HG03066 (cell line): Measurements from ENCODE around the gene ITGA1.
"Not testable (repeated sequence)": the region's sequence is repeated elsewhere in the genome, so short reads cannot be mapped to it uniquely, and the experiment has no call there.

Experiments used
- ATAC-seq: cut with Tn5 transposase; IDR thresholded peaks from one replicate; pipeline ENCODE4 v1.9.1; 2021; ENCODE audit warnings: low read depth; ENCODE audit not compliant: unreplicated experiment

The ITGA1 gene

DNA sequence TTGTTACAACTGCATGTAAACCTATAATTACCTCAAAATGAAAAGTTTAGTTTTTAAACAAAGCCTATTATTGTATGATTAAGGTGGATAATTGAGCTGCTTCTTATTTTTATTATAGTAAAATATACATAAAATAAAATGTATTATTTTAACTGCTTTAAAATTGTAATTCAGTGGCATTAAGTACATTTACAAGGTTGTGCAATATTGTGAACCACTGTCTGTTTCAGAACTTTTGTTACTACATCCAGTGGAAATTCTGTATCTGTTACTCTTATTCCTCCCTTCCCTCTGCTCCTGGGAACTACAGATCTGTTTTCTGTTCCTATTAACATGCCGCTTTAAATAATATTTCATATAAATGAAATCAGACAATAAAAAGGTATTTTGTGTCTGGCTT is 37.1 kb downstream of the ITGA1 start:
- ATAC-seq = no peak

DNA sequence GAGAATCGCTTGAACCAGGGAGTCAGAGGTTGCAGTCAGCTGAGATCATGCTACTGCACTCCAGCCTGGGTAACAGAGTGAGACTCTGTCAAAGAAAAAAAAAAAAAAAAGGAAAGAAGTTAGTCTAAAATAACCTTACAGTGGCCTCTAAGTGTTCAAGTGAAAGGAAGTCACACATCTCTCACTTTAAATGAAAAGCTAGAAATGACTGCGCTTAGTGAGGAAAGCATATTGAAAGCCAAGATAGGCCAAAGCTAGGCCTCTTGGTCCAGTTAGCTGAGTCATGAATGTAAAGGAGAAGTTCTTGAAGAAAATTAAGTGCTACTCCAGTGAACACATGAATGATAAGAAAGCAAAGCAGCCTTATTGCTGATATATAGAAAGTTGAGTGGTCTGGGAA is 38.1 kb downstream of the ITGA1 start:
- peak; percentile 96 for ATAC-seq

DNA sequence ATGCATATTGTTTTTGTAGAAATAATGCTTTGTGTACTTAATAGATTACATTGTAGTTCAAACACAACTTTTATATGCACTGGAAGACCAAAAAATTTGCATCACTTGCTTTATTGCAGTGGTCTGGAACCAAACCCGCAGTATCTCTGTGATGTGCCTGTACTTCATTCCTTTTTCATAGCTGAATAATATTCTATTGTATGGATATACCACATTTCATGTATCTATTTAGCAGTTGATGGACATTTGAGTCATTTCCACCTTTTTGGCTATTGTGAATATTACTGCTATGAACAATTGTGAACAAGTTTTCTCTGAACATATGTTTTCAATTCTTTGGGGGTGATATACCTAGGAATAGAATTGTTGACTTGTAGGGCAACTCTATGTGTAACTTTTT is 40.1 kb downstream of the ITGA1 start:
- no peak for ATAC-seq

DNA sequence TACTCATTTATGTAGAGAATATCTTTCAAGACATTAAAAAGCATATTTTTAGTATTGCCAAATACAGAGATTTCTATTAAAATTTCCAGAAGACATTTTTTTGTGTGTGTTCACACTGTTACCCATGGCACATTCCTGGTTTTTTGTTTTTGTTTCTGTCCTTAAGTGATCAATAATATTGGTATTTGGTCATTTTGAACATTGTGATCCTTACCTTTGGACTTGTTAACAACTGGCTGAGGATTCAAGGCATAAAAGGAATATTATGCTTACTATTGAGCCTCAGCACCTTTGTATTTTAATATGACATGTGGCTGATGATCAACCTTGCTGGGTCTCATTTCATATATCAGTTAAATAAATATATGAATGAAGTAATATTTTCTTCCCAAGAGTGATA is 41.9 kb downstream of the ITGA1 start:
- ATAC-seq = no peak

DNA sequence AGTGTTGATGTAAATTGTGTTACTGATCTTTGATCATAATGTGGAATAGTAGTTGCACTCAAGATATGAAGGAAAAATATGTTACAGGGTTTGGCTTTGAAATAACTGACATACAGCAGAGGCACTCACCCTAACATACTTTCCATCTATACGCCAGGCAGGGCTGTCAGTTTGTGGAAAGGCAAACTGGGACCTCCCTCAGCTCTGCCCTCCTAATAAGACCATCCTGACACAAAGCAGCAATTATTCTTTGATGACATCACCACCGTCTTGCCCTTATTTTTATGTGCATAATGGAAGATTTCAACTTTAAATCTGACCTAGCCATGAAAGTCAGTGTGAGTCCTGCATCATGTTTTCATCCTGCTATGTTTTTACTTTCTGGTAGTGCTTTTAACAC is 42.9 kb downstream of the ITGA1 start:
- no peak for ATAC-seq

DNA sequence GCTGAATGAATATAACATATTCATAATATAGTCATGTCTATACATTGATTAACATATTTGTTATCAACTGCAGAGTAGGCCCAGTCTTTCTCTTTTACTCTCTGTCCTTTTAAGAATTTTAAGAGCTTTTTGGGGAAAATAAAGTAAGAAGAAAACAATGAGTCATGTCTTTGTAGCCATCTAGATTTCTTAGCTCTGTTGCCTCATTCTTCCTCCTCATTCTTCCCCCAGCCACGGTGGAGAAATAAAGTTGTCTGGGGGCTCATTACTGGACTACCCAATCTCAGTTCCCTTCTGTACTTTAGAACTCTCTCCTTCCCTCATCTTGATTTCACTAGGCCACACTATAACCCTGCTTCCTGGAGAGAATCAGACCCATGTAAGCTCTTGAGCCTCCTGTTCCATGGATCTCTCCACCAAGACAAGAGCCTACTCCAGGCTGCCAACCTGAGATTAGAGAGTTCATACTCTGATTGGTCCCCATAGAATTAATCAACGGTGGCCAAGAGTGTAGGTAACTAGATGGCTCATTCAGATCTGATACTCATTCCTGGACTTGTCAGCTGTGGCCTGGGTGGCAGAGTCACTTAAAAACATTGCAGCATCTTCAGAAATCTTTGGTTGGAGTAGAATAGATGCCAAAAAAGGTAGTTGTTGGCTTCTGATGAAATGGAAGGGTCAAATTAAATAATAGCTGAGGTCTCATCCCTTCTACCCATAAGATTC is 44.2 kb downstream of the ITGA1 start:
- ATAC-seq = no peak

DNA sequence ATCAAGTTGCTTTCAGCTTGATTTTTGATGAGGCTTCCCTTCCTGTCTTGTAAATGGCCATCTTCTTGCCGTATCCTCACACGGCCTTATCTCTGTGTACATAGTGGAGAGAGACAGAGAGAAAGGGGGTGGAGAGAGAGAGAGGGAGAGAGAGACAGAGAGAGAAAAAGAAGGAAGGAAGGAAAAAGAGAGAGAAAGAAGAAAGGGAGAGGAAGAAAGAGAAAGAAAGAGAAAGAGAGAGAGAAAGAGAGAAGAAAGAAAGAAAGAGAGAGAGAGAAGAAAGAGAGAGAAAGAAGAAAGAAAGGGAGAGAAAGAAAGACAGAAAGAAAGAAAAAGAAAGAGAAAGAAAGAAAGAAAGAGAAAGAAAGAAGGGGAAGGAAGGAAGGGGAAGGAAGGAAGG is 46.6 kb downstream of the ITGA1 start:
- no peak for ATAC-seq

DNA sequence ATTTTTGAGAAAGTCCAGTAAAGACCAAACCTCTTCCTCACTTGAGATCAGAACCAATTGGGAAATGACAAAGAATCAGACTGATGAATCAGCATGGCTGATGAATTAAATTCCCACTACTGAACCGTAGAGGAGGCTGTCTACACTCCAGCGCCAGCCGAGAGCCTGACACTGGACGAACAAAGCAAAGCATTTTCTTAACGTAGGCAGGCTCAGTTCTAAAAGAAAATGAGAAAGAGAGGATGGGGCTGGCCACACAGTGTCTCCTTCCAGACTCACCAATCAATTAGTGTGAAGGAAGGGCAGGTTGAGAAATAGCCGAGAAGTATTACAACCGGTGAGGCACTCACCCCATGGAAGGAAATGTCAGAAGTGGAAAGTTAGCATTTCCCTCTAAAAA is 49.4 kb downstream of the ITGA1 start:
- ATAC-seq = no peak

DNA sequence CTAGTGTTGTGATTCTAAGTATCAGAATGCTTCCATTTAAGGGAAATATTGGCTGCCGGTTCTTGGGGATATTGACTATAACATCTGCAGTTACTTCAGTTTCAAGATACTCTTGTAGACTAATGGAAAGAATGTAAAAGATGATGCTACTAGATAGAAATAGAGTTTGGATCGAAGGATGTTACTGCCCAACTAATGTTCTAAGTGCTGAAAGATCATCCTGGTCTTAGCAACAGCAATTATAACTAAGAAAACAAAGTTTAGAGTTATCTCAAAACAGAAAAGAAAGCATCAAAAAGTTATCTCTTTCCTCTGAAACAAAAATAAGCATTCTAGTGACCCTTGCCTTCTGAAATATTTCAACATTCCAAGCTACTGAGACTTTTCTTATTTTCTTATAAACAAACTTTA is 49.9 kb downstream of the ITGA1 start:
- no peak for ATAC-seq

DNA sequence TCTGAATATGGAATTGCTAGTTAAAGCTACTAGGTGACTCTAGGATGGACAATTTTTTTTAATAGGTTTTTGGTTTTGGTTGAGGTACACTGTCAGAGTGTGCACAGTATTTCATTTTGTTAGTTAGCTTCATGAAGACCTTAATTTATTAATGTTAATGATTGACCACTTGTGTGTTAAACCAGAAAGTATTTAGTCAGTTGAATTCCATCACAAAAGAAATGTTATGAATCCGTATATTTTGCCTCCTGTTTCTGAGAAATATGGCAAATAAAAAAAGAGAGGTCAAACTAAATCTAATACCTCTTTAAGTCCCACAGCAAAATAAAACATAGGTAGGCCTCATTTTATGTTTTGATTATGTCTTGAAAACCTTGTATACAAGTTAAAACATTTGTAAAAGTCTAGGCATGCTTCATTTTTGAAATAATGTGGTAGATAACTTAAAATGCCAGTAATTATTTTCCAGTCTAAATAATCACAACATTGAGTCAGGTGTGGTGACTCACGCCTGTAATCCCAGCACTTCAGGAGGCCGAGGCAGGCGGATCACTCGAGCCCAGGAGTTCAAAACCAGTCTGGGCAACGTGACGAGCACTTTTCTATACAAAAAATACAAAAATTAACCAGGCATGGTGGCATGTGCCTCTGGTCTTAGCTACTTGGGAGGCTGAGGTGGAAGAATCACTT is 50.8 kb downstream of the ITGA1 start:
- no peak for ATAC-seq

DNA sequence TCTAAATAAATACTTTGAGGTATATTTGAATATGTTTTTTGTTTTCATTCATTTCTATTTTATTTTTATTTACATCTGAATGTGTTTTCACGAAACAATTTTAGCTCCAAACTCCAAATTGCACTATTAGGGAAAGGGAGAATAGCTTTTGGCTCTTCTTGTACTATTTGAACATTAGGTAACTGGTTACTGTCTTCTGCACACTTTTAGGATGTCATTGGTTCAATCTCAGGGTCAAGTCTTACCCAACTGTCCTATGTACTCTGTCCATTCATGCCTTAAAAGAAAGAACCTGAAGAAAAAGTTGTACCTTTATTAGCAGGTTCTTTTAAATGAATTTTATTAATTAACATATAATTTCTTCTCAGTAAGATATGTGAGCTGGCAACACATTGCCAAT is 51.6 kb downstream of the ITGA1 start:
- ATAC-seq = no peak

DNA sequence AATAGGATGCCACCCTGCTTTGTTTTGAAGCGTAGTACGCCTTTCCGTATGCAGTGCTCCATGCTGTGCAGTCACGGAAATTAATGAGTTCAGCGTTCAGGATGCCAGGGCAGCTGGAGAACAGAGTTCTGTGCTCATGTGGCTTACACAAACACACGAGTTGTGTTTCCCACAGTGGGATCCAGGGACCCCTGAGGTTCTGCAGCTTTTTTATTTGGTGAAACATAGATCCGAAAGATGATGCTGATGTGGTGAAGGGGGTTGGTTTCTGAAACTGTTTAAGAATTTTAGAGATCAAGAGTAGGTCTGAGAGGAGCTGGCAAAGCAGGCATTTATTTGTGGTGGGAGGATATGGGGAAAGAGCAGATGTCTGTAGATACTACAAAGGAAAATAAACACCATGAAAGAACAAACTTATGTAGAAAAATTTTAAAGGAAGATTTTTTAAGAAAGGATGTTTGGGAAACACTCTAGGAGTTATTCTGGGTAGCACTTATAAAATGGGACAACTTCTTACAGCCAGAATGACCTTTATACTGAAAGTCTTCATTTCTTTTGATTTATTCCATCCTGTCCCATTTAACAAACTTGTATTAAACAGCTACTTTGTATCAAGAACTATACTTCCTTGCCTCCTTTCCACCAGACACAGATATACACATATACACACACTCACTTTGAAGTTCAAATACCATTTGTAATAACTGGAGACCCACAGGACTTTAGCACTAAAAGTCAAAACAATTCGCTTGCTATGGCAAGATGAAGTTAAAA is 52.7 kb downstream of the ITGA1 start:
- ATAC-seq = no peak

DNA sequence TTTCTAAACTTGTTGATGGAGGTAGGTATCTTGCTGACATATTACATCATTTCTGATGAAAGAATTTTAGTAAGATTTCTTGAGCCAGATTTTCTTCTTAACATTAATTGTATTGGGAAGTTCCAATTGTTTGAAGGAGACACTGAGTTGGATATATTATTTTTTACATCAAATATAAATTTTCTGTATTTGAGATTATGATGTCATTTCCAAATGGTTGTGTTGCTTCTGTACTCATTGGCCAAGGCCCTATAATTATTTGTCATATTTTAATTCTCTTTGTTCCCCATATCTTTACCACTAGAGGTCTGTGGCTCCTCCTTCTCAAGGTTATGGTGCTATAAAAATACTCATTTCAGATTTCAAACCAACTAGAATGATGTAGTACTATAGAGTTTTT is 53.4 kb downstream of the ITGA1 start:
- ATAC-seq = no peak

DNA sequence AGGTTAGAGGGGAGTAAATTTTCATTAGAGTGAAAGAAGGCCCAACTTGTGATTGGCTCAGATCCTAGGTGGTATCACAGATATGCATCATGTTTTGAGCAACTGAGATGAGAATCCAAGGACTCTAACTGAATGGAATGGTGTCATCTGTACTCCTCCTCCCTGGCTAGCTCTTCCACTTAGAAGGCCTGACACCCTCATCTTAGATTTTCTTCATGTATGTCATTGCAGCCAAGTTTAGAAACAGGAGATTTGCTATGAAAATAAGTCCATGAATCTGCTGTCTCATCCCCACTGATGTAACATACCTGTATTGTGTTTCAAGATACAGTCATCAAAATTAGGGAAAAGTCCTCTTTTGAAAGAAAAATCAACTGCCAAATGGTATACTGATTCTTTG is 54.4 kb downstream of the ITGA1 start:
- no peak for ATAC-seq

DNA sequence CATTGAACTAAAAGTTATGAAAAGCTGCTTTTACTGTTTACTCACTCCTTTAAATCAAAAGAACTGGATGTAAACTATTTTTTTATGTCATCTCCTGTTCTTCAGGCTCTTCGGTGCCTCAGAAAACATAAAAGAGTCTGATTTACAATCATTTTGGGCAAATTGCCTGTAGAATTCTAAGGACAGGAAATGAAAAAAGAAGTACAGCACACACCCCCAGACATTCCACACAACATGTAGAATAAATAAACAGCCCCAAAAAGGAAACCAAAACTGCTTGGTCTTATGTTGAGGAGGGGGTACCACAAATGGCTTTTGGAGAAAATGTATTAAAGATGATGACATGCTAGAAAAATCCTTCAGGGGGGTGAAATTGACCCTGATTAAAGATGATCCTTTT is 57.2 kb downstream of the ITGA1 start:
- no peak for ATAC-seq

DNA sequence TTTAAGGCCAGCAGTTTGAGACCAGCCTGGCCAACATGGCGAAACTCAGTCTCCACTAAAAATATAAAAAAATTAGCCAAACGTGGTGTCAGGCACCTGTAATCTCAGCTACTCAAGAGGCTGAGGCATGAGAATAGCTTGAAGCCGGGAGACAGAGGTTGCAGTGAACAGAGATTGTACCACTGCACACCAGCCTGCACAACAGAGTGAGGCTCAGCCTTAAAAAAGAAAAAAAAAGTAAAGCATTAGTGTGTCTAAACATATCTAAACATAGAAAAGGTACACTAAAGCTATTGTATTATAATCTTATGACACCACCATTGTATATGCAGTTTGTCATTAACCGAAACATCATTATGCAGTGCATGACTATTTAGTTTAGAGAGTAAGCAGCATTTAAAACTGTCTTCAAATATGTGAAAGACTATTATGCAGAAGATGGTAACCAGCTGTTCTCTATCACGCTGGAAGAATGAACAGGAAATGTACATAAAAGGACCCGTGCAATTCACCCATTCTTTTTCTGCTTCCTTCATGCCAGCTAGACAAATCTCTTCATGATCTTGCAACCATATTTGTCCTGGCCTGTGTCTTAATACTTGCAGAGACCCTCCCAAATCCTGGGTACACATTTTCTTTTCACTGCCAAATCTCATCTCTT is 58.6 kb downstream of the ITGA1 start:
- no peak for ATAC-seq

DNA sequence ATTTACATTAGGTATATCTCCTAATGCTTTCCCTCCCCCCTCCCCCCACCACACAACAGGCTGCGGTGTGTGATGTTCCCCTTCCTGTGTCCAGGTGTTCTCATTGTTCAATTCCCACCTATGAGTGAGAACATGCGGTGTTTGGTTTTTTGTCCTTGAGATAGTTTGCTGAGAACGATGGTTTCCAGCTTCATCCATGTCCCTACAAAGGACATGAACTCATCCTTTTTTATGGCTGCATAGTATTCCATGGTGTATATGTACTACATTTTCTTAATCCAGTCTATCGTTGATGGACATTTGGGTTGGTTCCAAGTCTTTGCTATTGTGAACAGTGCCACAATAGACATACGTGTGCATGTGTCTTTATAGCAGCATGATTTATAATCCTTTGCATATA is 61.0 kb downstream of the ITGA1 start:
- ATAC-seq = not testable (repeated sequence)

DNA sequence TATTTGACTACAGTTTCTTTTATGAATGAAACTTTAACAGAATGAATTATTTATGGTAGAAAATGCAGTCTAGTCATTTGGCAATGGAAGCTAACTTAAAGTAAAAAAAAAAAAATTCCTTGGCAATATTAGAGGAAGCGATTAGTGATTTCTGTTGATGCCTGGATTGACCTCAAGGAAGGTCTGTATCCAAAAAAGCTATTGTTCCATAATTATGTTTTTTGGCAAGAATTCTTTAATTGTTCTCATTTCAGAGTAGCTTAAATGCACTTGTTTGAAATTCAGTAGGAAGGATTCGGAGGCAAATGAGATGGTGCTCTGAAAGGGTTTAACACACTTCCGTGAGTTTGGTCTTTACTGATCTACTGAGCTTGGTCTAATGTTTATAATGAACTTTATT is 61.8 kb downstream of the ITGA1 start:
- ATAC-seq = no peak

DNA sequence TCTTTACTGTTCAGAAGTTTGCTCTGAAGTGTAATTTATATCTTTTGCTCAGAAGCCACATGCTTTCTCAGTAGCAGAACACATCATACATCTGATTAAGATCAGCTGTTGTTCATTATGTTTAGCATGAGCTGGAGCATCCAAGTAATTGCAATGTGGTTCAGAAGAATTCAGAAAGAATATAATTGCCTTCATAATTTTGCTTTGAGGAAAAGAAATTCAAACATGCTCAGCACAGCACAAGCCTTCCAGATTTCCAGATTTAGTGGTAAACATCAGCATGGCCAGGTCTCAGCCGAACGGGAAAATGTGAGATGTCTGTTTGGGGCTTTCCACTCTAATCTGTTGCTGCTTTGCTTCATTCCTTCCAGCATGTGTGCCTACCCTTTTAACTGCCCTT is 65.9 kb downstream of the ITGA1 start:
- ATAC-seq = no peak

DNA sequence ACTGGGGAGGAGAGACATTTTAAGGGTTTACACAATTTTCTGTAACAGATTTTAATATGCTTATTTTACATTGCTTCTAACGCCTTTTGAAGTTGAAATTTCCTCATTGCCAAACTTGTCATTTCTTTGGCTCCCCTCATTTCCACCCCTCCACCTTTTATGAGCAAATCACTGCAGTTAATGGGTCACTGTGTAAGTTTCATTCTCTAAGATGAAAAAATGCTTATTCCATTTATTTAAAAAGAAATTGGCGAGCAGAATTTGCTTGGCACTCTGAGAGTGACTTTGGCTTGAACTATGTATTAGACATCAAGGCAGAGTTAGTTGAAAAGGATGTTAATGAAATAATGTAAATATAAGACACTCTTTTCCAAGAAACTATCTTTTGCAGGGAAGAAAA is 66.6 kb downstream of the ITGA1 start:
- ATAC-seq = no peak

DNA sequence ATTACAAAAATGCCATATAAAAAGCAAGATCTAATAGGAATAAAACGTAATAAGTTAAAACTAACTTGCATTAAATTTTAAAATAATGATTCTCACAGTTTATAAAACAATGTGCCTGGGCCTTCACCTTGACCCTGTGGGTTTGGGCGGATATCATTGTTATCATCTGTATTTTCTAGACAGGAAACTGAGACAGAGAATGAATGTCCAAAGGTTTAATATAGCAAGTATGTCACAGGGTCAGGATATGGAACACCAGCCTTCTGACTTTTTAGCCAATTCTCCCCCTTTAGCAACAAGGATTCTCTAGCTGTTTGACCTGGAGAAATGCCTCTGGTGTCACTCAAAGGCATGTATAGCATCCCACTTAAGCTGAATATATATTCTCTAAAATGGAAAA is 67.2 kb downstream of the ITGA1 start:
- no peak for ATAC-seq
